Ovary (tissue), 9 donors: ENCODE results near the gene ZSCAN10. TPM values are rescaled to one million over a fixed set of nuclear protein-coding genes. Genes with fewer than 3 reads are reported as not detected.

ENCODE experiments used
- DNase-seq, 5 donors: peaks; one replicate each; pipeline ENCODE4 v3.0.0-alpha.2; 2019 to 2020
- H3K27ac ChIP-seq, 2 donors: fragments of 200-600 bp; one replicate each; pipeline versions ENCODE4 v1.5.1 to v1.8.0; 2019 to 2022
- H3K27me3 ChIP-seq: fragments of 200-600 bp; one replicate; pipeline ENCODE4 v1.8.0; 2022
- H3K36me3 ChIP-seq: fragments of 200-600 bp; sonication (generic); one replicate; pipeline ENCODE4 v1.5.1; 2019
- H3K4me1 ChIP-seq: one replicate; pipeline ENCODE4 v1.8.1; 2013; ENCODE audit warnings: mild to moderate bottlenecking, moderate library complexity; ENCODE audit not compliant: insufficient read depth
- H3K4me3 ChIP-seq: fragments of 200-600 bp; sonication (generic); one replicate; pipeline ENCODE4 v1.5.1; 2017
- H3K9me3 ChIP-seq, 2 donors: fragments of 200-600 bp in 1 of 2; sonication (generic) in 1 of 2; one replicate each; pipeline versions ENCODE4 v1.5.1 to v1.8.1; 2013 to 2019; ENCODE audit warnings: mild to moderate bottlenecking in 1 of 2, moderate library complexity in 1 of 2
- CTCF ChIP-seq, 3 donors: fragments of 450-650 bp in 2 of 3; fragments of 200-600 bp in 1 of 3; IDR thresholded peaks; one replicate each; pipeline versions ENCODE4 v1.5.1 to v1.8.0; 2016 to 2022; ENCODE audit warnings: antibody characterized with exemption in 3 of 3, mild to moderate bottlenecking in 1 of 3
- EP300 ChIP-seq: sonication (generic); formaldehyde crosslinking; IDR thresholded peaks from one replicate; pipeline ENCODE4 v1.6.1; 2017; ENCODE audit warnings: antibody characterized with exemption
- POLR2A ChIP-seq: fragments of 450-650 bp; IDR thresholded peaks from one replicate; pipeline ENCODE4 v1.6.1; 2017; ENCODE audit warnings: antibody characterized with exemption, mild to moderate bottlenecking, moderate library complexity
- WGBS, 3 donors: extraction: QIAGEN DNeasy Blood & Tissue Kit in 1 of 3; methylation state at CpG; one replicate each; pipeline versions ENCODE4 v1.1.5 to v1.1.7; 2013 to 2017; 5-methylcytosine and 5-hydroxymethylcytosine counted together
- intact Hi-C, 4 donors: fragments of 100-400 bp; cut with DNase I; formaldehyde crosslinking; loops; one replicate each; pipeline versions ENCODE4 v1.11.0 to v1.15.1; 2022 to 2023
- polyA plus RNA-seq, 2 donors: library from polyadenylated mRNA; stranded (reverse); fragments of 200-250 nt in 1 of 2; fragments of 350-450 nt in 1 of 2; fragmentation: Illumina TruSeq in 1 of 2; extraction: RNeasy Lipid Tissue Mini Kit (QIAGEN cat#74804) in 1 of 2; gene quantifications; one replicate each; pipeline ENCODE4 v1.2.3, GENCODE V29; 2013 to 2014
- total RNA-seq, 7 donors: library from RNA; depleted of rRNA in 2 of 7; stranded (reverse); fragments of >200 nt in 2 of 7; fragmentation: NEBNext Ultra II Directional in 3 of 7; extraction: Animal tissue kit (Norgen Biotek cat#: 25700) in 3 of 7; gene quantifications; one replicate each; pipeline versions ENCODE4 v1.1.0 to v1.2.4, GENCODE V29; 2016 to 2023
- donor health status: DM: no; HTN: no; CAD: no; lungs with moderate emphysema.
- donor health status: DM: no; HTN: no; CAD: no.
- donor health status: Bipolar disorder and iron deficiency.
- donor health status: DM: yes; HTN: yes; CAD: no.
- donor health status: DM: no; HTN: no; CAD: no.
- donor health status: DM: yes; HTN: yes; CAD: no.

The ZSCAN10 gene
- total and polyA plus RNA-seq, 9 donors, result 0.06 to 0.69 (median 0.47) TPM; not detected in 6

- intact Hi-C loops, result loop anchor here in 1 of 4 donors (10.0 kb wide), 1 partner anchor 113 kb away; no protein-coding TSS in a partner anchor
- Histone ChIP-seq H3K4me3 (no peak overlapping the region), H3K27me3 (no peaks in the 10 kb centered on the region), H3K36me3 (no peaks in the 10 kb centered on the region), H3K9me3 (no peaks in the 10 kb centered on the region), H3K4me1 (no peaks in the 10 kb centered on the region), H3K27ac (no peak overlapping the region)
- TF ChIP-seq CTCF (IDR thresholded peaks at IDR 0.05) (no peak), EP300 (no peak)
- DNase-seq, result no peak
- WGBS, 3 donors, result 66 to 70% (median 66%) methylated on average over 9 of the region's 9 CpGs
Measured at GRCh38 chr16:3051494-3051893, 47.6 kb downstream of the ZSCAN10 start.

DNA sequence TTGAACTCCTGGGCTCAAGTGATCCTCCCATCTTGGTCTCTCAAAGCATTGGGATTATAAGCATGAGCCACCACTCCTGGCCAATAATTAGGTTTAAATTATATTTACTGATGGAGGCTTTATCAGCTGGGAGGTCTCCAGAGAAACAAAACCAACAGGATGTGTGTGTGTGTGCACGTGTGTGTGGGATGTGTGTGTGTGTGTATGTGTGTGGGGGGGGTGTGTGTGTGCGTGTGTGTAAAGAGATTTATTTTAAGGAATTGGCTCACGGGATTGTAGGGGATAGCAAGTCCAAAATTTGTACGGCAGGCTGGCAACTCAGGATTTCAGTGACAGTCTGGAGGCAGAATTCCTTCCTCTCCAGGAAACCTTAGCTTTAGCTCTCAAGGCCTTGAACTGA lies 48.1 kb downstream of the ZSCAN10 start:
- 4 to 11% (median 8%) methylated on average over 4 of the region's 4 CpGs for WGBS, 3 donors
- no peaks in the 10 kb centered on the region for H3K36me3 ChIP-seq
- H3K4me3 ChIP-seq, result no peak overlapping the region
- no peak for TF ChIP-seq POLR2A
- TF ChIP-seq EP300, result no peak
- TF ChIP-seq CTCF (IDR thresholded peaks at IDR 0.05), result no peak
- H3K27me3 ChIP-seq, result no peaks in the 10 kb centered on the region
- peaks cover under 1% of the 10 kb centered on the region for H3K4me1 ChIP-seq
- intact Hi-C loops, result loop anchor here in 1 of 4 donors (10.0 kb wide), 1 partner anchor 114 kb away; no protein-coding TSS in a partner anchor
- H3K9me3 ChIP-seq, result no peaks in the 10 kb centered on the region
- DNase-seq, result no peak
- H3K27ac ChIP-seq, result no peak overlapping the region

DNA sequence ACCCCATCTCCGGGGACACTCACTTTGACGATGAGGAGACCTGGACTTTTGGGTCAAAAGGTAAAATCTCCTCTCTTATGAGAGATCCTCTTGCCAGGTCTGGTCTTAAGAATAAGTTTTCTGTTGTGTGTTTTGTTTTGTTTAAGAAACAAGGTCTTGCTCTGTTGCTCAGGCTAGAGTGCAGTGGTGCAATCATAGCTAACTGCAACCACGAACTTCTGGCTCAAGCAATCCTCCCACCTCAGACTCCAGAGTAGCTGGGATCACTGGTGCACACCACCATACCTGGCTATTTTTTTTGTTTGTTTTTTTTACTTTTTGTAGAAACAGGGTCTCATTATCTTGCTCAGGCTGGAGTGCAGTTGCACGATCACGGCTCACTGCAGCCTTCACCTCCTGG lies 48.6 kb downstream of the ZSCAN10 start:
- peaks cover 5% of the 10 kb centered on the region for H3K4me1 ChIP-seq
- WGBS, 3 donors, result 37 to 52% (median 46%) methylated on average over 5 of the region's 5 CpGs
- no peak for TF ChIP-seq CTCF (IDR thresholded peaks at IDR 0.05)
- TF ChIP-seq EP300, result no peak
- no peak for TF ChIP-seq POLR2A
- no peaks in the 10 kb centered on the region for H3K27me3 ChIP-seq
- H3K27ac ChIP-seq, result no peak overlapping the region
- no peaks in the 10 kb centered on the region for H3K9me3 ChIP-seq
- intact Hi-C loops, result loop anchor here in 1 of 4 donors (10.0 kb wide), 1 partner anchor 114 kb away; no protein-coding TSS in a partner anchor
- H3K36me3 ChIP-seq, result no peaks in the 10 kb centered on the region
- H3K4me3 ChIP-seq, result no peak overlapping the region
- DNase-seq, result no peak

- TF ChIP-seq POLR2A (no peak), EP300 (no peak), CTCF (IDR thresholded peaks at IDR 0.05) (no peak)
- Histone ChIP-seq H3K27me3 (no peaks in the 10 kb centered on the region), H3K4me3 (no peak overlapping the region), H3K27ac (no peak overlapping the region), H3K36me3 (no peaks in the 10 kb centered on the region), H3K4me1 (peaks cover 5% of the 10 kb centered on the region), H3K9me3 (no peaks in the 10 kb centered on the region)
- intact Hi-C loops, result loop anchor here in 1 of 4 donors (10.0 kb wide), 1 partner anchor 115 kb away; no protein-coding TSS in a partner anchor
- 74 to 78% (median 74%) methylated on average over 26 of the region's 26 CpGs for WGBS, 3 donors
- no peak for DNase-seq
Measured at GRCh38 chr16:3049921-3050481, 49.1 kb downstream of the ZSCAN10 start.
